K562 (cell line): ENCODE results near the gene POMGNT1. TPM values are rescaled to one million over a fixed set of nuclear protein-coding genes. Genes with fewer than 3 reads are reported as not detected.

Source experiments
- ARNT ChIP-seq, 2 experiments: fragments of 450-650 bp; IDR thresholded peaks; 2 replicates each; pipeline ENCODE4 v1.6.1; 2016; ENCODE audit warnings: mild to moderate bottlenecking in 1 of 2
- CC2D1A ChIP-seq: fragments of 450-650 bp; IDR thresholded peaks from 2 replicates; pipeline ENCODE4 v1.6.1; 2017; ENCODE audit warnings: mild to moderate bottlenecking
- HCFC1 ChIP-seq: IDR thresholded peaks from 2 replicates; pipeline ENCODE4 v1.6.1; 2012; ENCODE audit warnings: low read depth, low read length, improper control_type of control experiment
- MLLT1 ChIP-seq, 2 experiments: fragments of 450-650 bp; IDR thresholded peaks; 2 replicates each; pipeline ENCODE4 v1.6.1; 2016
- SAFB2 ChIP-seq: fragments of 200-400 bp; formaldehyde crosslinking; IDR thresholded peaks from 2 replicates; pipeline ENCODE4 v1.6.1; 2018; ENCODE audit warnings: borderline replicate concordance, low read length, low read depth, moderate library complexity; ENCODE audit not compliant: severe bottlenecking
- SNRNP70 ChIP-seq: fragments of 200-400 bp; formaldehyde crosslinking; optimal IDR thresholded peaks from 2 replicates; pipeline ENCODE3; 2017; ENCODE audit warnings: low read depth, low read length
- SP2 ChIP-seq: IDR thresholded peaks from 2 replicates; pipeline ENCODE4 v1.6.1; 2011; ENCODE audit warnings: mild to moderate bottlenecking, low read depth, low read length, moderate library complexity; ENCODE audit not compliant: poor library complexity, severe bottlenecking; ENCODE audit errors: extremely low read depth
- TEAD4 ChIP-seq, 2 experiments: sonication (generic) in 1 of 2; formaldehyde crosslinking in 1 of 2; IDR thresholded peaks; 2 replicates each; pipeline versions ENCODE4 v1.6.1 to v1.8.0; 2012 to 2022; ENCODE audit warnings: borderline replicate concordance in 1 of 2, inconsistent platforms in 1 of 2, low read length in 1 of 2, mild to moderate bottlenecking in 1 of 2, missing genetic modification reagents in 1 of 2
- THAP7 ChIP-seq: fragments of 250-450 bp; sonication (Bioruptor Pico); IDR thresholded peaks from 2 replicates; pipeline ENCODE4 v1.5.0; 2021
- ZNF3 ChIP-seq: fragments of 250-450 bp; sonication (Bioruptor Pico); IDR thresholded peaks from 2 replicates; pipeline ENCODE4 v1.5.0; 2021; ENCODE audit warnings: mild to moderate bottlenecking, moderate library complexity
- ZNF431 ChIP-seq: sonication (generic); formaldehyde crosslinking; IDR thresholded peaks from 2 replicates; pipeline ENCODE4 v1.8.0; 2022; ENCODE audit warnings: mild to moderate bottlenecking, missing genetic modification reagents
- ZNF76 ChIP-seq: fragments of 250-450 bp; sonication (Bioruptor Pico); IDR thresholded peaks from 2 replicates; pipeline ENCODE4 v1.4.0; 2020; ENCODE audit warnings: mild to moderate bottlenecking, moderate library complexity, borderline replicate concordance
- ZNF830 ChIP-seq: fragments of 250-450 bp; sonication (Bioruptor Pico); IDR thresholded peaks from 2 replicates; pipeline ENCODE4 v1.5.0; 2021; ENCODE audit warnings: mild to moderate bottlenecking
- polyA plus RNA-seq, 8 experiments: library from polyadenylated mRNA; depleted of rRNA in 4 of 8; stranded (reverse) in 5 of 8; unstranded in 3 of 8; fragments of >200 nt; fragmentation: Nextera tagmentation in 2 of 8; fragmentation: Illumina TruSeq in 1 of 8; extraction: Ambion mirVana in 2 of 8; extraction: Trizol in 1 of 8; gene quantifications; 2 replicates each; pipeline versions ENCODE4 v1.2.1 to v1.2.3, GENCODE V29; 2011 to 2014; ENCODE audit warnings: inconsistent platforms in 1 of 8, missing spikeins in 1 of 8
- total RNA-seq, 7 experiments: library from RNA; depleted of rRNA in 6 of 7; stranded (reverse); fragments of >200 nt in 6 of 7; fragmentation: Illumina TruSeq in 2 of 7; extraction: Trizol in 2 of 7; gene quantifications; 2 replicates each; pipeline versions ENCODE4 v1.2.1 to v1.2.3, GENCODE V29; 2011 to 2021; ENCODE audit warnings: low replicate concordance in 1 of 7

POMGNT1 gene
- total and polyA plus RNA-seq, 9 of the 15 experiments (the other 6 are each of a cell fraction or from before 2014, with no cell fraction given): 14.1 to 58.9 (median 37.8) TPM

DNA sequence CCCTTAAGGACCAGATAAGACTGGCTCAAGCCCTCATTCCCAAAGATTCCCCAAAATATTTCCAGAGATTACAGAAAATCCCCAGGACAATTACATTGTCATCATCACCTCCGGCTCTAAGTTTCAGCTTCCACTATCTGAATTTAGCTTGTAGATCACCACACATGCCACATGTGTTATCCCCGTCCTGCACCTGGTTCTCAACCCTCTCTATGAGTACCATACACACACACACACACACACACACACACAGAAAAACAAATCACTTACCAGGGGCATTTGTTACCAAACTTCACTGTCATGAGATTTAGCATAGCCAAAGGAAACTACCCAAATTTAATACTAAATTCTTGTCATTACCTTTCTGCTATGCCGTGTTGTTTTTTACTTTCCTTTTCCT is 38.7 kb downstream of the POMGNT1 start (continued):
- TF ChIP-seq TEAD4 (IDR thresholded peaks at IDR 0.05; ENCODE audit: low read length) (peak; percentile 69), TEAD4 (CRISPR knock-in tag; IDR thresholded peaks at IDR 0.05; ENCODE audit: borderline replicate concordance) (no peak), ARNT (IDR thresholded peaks at IDR 0.05) (0 out of 4 replicates have a peak, but pooled peaks of 1 of the 2 experiments have one; percentile 26), CC2D1A (no peak), SNRNP70 (no peak), ZNF431 (no peak), ZNF830 (CRISPR knock-in tag) (no peak), SP2 (no peak), ZNF3 (no peak), MLLT1 (IDR thresholded peaks at IDR 0.05) (peak in 1 of 2 experiments; percentile 69; a peak in 1 of 4 replicates), ZNF76 (CRISPR knock-in tag) (no peak), HCFC1 (no peak), THAP7 (CRISPR knock-in tag) (no peak), SAFB2 (no peak)
